LNCAP (cell line): ENCODE measurements around the gene LRRC61.

Experiments
- TF ChIP-seq, protein P1 (sequence below): fragments of 450-650 bp; IDR thresholded peaks from 2 replicates; pipeline ENCODE4 v1.5.1; 2017; ENCODE audit warnings: mild to moderate bottlenecking

LRRC61 gene

DNA sequence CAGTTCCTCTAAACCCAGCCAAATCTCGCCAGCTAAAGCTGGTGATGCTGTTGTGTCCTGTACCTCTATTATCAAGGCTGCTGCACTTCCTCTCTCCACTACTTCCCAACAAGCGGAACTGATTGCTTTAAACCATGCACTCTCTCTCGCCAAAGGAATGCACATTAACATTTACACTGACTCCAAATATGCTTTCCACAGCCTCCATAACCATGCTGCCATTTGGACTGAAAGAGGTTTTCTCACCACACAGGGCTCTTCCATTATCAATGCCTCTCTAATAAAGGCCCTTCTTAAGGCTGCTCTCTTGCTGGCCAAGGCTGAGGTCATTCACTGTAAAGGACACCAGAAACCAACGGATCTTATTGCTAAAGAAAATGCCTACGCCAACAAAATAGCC, 11.4 kb upstream of the LRRC61 start:
- TF ChIP-seq, protein P1, sequence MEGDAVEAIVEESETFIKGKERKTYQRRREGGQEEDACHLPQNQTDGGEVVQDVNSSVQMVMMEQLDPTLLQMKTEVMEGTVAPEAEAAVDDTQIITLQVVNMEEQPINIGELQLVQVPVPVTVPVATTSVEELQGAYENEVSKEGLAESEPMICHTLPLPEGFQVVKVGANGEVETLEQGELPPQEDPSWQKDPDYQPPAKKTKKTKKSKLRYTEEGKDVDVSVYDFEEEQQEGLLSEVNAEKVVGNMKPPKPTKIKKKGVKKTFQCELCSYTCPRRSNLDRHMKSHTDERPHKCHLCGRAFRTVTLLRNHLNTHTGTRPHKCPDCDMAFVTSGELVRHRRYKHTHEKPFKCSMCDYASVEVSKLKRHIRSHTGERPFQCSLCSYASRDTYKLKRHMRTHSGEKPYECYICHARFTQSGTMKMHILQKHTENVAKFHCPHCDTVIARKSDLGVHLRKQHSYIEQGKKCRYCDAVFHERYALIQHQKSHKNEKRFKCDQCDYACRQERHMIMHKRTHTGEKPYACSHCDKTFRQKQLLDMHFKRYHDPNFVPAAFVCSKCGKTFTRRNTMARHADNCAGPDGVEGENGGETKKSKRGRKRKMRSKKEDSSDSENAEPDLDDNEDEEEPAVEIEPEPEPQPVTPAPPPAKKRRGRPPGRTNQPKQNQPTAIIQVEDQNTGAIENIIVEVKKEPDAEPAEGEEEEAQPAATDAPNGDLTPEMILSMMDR, result no peak

DNA sequence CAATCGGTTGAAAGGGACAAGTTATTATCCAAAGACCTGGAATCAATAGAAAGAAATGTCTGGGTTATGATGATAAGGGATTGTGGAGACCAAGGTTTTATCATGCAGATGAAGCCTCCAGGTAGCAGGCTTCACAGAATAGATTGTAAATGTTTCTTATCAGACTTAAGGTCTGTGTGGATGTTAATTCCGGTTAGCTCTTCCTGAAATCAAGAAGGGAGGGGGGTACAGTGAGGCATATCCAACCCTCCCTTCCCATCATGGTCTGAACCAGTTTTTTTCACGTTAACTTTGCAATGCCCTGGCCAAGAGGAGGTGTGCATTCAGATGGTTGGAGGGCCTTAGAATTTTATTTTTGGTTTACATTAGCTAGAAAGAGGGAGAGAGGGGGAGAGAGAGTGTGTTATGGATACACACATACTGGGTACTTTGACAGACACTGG, 9.8 kb upstream of the LRRC61 start:
- TF ChIP-seq, protein P1, result no peak

DNA sequence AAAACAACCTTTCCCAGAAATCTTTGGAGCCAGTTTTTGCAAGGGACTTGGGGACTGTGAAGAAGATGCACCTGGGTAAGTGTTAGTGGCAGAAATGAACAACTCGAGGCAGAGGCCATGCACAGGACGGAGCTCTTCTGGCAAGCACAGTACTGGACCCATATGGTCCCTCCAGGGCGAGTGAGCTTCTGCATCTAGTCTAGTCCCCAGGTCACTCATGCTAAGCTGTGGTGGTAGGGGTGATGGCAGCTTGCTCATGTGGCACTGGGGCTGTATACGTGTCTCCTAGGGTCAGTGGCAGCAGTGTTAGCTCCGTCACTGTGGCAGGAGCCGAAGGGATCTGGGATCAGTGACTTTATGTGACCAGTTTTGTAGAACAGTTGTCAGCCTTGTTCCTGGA, 9.3 kb upstream of the LRRC61 start:
- TF ChIP-seq, protein P1, result no peak

DNA sequence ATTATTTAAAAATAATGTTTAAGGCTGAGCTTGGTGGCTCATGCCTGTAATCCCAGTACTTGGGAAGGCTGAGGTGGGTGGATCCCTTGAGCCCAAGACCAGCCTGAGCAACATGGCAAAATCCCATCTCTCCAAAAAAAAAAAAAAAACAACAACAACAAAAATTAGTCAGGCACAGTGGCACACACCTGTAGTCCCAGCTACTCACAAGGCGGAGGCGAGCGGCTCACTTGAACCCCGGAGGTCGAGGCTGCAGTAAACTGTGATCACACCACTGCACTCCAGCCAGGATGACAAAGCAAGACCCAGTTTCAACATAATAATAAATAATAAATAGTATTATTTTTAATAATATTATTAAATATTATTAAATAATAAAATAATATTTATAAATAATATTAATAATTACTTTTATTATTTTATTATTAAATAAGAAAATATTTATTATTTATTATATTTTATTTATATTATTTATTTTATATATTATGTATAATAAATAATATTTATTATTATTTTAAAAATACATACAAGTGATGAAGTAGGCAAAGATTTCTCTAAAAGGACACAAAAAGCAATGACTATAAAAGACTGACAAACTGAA, 8.4 kb upstream of the LRRC61 start:
- TF ChIP-seq, protein P1, result no peak

DNA sequence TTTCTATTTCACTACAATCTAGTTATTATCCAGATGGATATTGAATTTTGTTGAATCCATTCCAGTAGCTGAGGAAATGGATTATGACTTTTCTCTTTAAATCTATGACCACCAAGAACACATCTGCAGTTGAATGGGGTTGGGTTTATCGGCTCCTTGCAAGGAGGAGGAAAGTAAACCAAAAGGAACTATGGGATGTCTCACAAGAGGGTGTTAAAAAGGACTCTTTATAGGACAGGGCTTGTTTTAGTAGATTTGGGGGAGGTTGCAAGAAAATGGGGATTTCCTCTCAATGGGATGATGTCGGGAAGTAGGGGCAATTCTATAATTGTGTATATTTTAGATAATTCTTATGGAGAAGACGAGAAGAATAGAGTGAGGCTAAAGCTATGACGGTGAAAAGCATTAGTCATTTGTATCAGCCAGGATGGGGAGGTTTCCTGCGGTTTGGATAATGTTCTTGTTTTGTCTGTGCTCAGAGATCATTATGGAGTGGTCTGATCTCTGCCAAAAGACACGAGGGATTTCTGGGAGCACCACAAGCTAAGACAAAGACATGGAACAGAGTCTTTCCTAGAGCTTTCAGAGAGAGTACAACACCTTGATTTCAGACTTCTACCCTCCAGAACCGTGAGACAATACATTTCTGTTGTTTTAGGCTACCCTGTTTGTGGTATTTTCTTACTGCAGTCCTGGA, 5.3 kb upstream of the LRRC61 start:
- TF ChIP-seq, protein P1, result no peak

DNA sequence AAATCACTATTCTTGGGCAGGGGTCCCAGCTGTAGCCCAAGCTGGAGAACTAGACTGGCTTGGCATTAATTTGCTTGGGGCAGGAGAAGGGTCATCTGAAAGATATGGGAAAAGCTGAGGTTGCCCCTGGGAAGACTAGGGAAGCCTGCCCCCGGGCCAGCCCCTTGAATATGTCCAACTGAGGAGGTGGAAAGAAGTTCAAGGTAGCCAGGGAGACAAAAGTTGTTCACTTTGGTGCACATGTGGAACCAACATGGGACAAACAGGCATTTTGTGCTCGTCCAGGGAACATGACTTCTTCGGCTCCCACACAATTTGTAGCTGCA, 1.4 kb upstream of the LRRC61 start:
- TF ChIP-seq, protein P1, result no peak

DNA sequence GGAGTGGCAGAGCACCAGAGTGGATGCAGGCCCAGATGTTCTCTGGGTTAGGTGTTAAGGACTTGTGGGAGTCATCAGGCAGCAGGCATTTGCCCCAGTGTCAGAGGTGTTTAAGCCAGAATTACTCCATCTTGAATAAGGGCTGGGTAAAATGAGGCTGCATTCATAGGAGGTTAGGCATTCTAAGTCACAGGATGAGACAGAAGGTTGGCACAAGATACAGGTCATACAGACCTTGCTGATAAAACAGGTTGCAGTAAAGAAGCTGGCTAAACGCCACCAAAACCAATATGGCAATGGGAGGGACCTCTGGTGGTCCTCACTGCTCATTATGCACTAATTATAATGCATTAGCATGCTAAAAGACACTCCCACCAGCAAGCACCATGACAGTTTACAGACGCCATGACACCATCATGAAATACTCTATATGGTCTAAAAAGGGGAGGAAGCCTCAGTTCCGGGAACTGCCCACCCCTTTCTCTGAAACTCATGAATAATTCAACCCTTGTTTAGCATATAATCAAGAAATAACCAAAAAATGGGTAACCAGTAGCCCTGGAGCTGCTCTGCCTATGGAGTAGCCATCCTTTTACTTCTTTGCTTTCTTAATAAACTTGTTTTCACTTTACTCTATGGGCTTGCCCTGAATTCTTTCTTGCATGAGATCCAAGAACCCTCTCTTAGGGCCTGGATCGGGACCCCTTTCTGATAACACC, 882 bp upstream of the LRRC61 start:
- TF ChIP-seq, protein P1, result no peak
